ENCODE results near the gene ZNF592. TPM values are rescaled to one million over a fixed set of nuclear protein-coding genes. Genes with fewer than 3 reads are reported as not detected.

Gene ZNF592
- total and polyA plus RNA-seq, 8 donors = 3.8 to 36.8 (median 9.8) TPM

- intact Hi-C loops (cut with DNase I; ENCODE audit: low total_unique reads) = no loop called here
- Histone ChIP-seq H3K9me3 (peaks cover 0 to 14% (median 9%) of the 10 kb centered on the region in 4 donors), H3K4me1 (peaks cover 5 to 37% (median 16%) of the 10 kb centered on the region in 4 donors), H3K4me3 (no peak overlapping the region), H3K27me3 (no peaks in the 10 kb centered on the region), H3K27ac (no peak overlapping the region), H3K36me3 (no peaks in the 10 kb centered on the region)
- no peak for DNase-seq
- TF ChIP-seq EP300 (IDR thresholded peaks at IDR 0.05) = no peak
- no peak for TF ChIP-seq POLR2A (IDR thresholded peaks at IDR 0.05)
- no peak for TF ChIP-seq CTCF (IDR thresholded peaks at IDR 0.05)
- no peak for TF ChIP-seq POLR2AphosphoS5 (IDR thresholded peaks at IDR 0.05)
These were observed 99.0 kb downstream of the ZNF592 start for GRCh38 chr15:84847382-84847781.

- 60 to 77% (median 64%) methylated on average over 5 of the region's 5 CpGs for WGBS, 5 donors
- Histone ChIP-seq H3K27ac (no peak overlapping the region), H3K4me3 (no peak overlapping the region), H3K9me3 (peaks cover 0 to 7% (median 4%) of the 10 kb centered on the region in 4 donors), H3K36me3 (peaks cover 0 to 10% (median 5%) of the 10 kb centered on the region in 4 donors), H3K27me3 (no peaks in the 10 kb centered on the region), H3K4me1 (peaks cover 0 to 14% (median 5%) of the 10 kb centered on the region in 4 donors)
- intact Hi-C loops (cut with DNase I; ENCODE audit: low total_unique reads) = no loop called here
- TF ChIP-seq CTCF (IDR thresholded peaks at IDR 0.05) = no peak
- TF ChIP-seq EP300 (IDR thresholded peaks at IDR 0.05) = no peak
- TF ChIP-seq POLR2A (IDR thresholded peaks at IDR 0.05) = no peak
- TF ChIP-seq POLR2AphosphoS5 (IDR thresholded peaks at IDR 0.05) = no peak
- DNase-seq = no peak
These were observed 103.8 kb downstream of the ZNF592 start for GRCh38 chr15:84852212-84852611.

GRCh38 chr15:84855136-84855535, 106.7 kb downstream of the ZNF592 start:
- no peaks in the 10 kb centered on the region for H3K9me3 ChIP-seq
- peaks cover 0 to 15% (median 14%) of the 10 kb centered on the region in 4 donors for H3K4me1 ChIP-seq
- peaks cover 0 to 36% (median 11%) of the 10 kb centered on the region in 4 donors for H3K36me3 ChIP-seq
- WGBS, 5 donors = 67 to 75% (median 71%) methylated on average over 8 to 9 of the region's 9 CpGs
- no peak overlapping the region for H3K27ac ChIP-seq
- intact Hi-C loops (cut with DNase I; ENCODE audit: low total_unique reads) = no loop called here
- no peaks in the 10 kb centered on the region for H3K27me3 ChIP-seq
- H3K4me3 ChIP-seq = no peak overlapping the region
- no peak for DNase-seq
- TF ChIP-seq POLR2AphosphoS5 (IDR thresholded peaks at IDR 0.05) (no peak), EP300 (IDR thresholded peaks at IDR 0.05) (no peak), POLR2A (IDR thresholded peaks at IDR 0.05) (no peak), CTCF (IDR thresholded peaks at IDR 0.05) (no peak)

- H3K4me1 ChIP-seq = peaks cover 0 to 20% (median 17%) of the 10 kb centered on the region in 4 donors
- no peak for TF ChIP-seq POLR2AphosphoS5 (IDR thresholded peaks at IDR 0.05)
- no peak for TF ChIP-seq POLR2A (IDR thresholded peaks at IDR 0.05)
- TF ChIP-seq EP300 (IDR thresholded peaks at IDR 0.05) = no peak
- TF ChIP-seq CTCF (IDR thresholded peaks at IDR 0.05) = no peak
- no peaks in the 10 kb centered on the region for H3K9me3 ChIP-seq
- DNase-seq = no peak
- H3K4me3 ChIP-seq = no peak overlapping the region
- H3K27ac ChIP-seq = no peak overlapping the region
- H3K27me3 ChIP-seq = no peaks in the 10 kb centered on the region
- intact Hi-C loops (cut with DNase I; ENCODE audit: low total_unique reads) = no loop called here
- peaks cover 0 to 36% (median 11%) of the 10 kb centered on the region in 4 donors for H3K36me3 ChIP-seq
These were observed 107.4 kb downstream of the ZNF592 start for GRCh38 chr15:84855765-84856164.

Small RNA genes lying within 50 kb of the gene (small RNA-seq; reads per million reads assigned to genes)
- 0 reads per million in 4 donors for gene RF00402

Other genes starting within 250 kb of the ZNF592 start
- gene ZSCAN2, start 147.6 kb upstream of the ZNF592 start, total RNA-seq = 10 to 100 TPM in 2 of 5 donors, 1 to 10 TPM in 3; 1.2 to 28.1 (median 7.3) TPM
- gene ZSCAN2, start 147.6 kb upstream of the ZNF592 start, polyA plus RNA-seq = 1 to 10 TPM; 3.0 to 8.5 (median 5.7) TPM
- gene WDR73, start 94.3 kb upstream of the ZNF592 start, total RNA-seq = 10 to 100 TPM; 13.4 to 70.1 (median 37.5) TPM
- 10 to 100 TPM in 2 of 3 donors, 1 to 10 TPM in 1; 9.1 to 15.5 (median 15.4) TPM for gene WDR73, start 94.3 kb upstream of the ZNF592 start, polyA plus RNA-seq
- 1 to 10 TPM in 1 of 5 donors, not detected in 4; 2.0 TPM for gene NMB, start 90.4 kb upstream of the ZNF592 start, total RNA-seq
- gene NMB, start 90.4 kb upstream of the ZNF592 start, polyA plus RNA-seq = 1 to 10 TPM; 3.8 to 5.3 (median 4.1) TPM
- 100 to 1,000 TPM in 1 of 5 donors, 10 to 100 TPM in 4; 24.3 to 181 (median 37.9) TPM for gene SEC11A, start 32.5 kb upstream of the ZNF592 start, total RNA-seq
- 100 to 1,000 TPM; 108 to 186 (median 165) TPM for gene SEC11A, start 32.5 kb upstream of the ZNF592 start, polyA plus RNA-seq
- gene ALPK3, start 68.8 kb downstream of the ZNF592 start, total RNA-seq = 10 to 100 TPM in 1 of 5 donors, 1 to 10 TPM in 3, under 1 TPM in 1; 0.58 to 17.9 (median 8.1) TPM
- 1 to 10 TPM in 2 of 3 donors, under 1 TPM in 1; 0.76 to 4.7 (median 1.7) TPM for gene ALPK3, start 68.8 kb downstream of the ZNF592 start, polyA plus RNA-seq
- under 1 TPM in 1 of 5 donors, not detected in 4; 0.92 TPM for gene SLC28A1, start 136.1 kb downstream of the ZNF592 start, total RNA-seq
- not detected for gene SLC28A1, start 136.1 kb downstream of the ZNF592 start, polyA plus RNA-seq
- 10 to 100 TPM; 22.2 to 85.9 (median 58.8) TPM for gene PDE8A, start 233.3 kb downstream of the ZNF592 start, total RNA-seq
- 10 to 100 TPM; 15.6 to 19.2 (median 16.7) TPM for gene PDE8A, start 233.3 kb downstream of the ZNF592 start, polyA plus RNA-seq